Spleen (tissue), 7 donors: ENCODE data around the gene GPR3.
"Not testable (repeated sequence)": the region's sequence is repeated elsewhere in the genome, so short reads cannot be mapped to it uniquely, and the experiment has no call there.

Experiments
- POLR2A ChIP-seq, 3 donors: fragments of 450-650 bp; IDR thresholded peaks; one replicate each; pipeline ENCODE4 v1.5.1; 2017; ENCODE audit warnings: antibody characterized with exemption in 3 of 3, mild to moderate bottlenecking in 1 of 3
- POLR2AphosphoS5 ChIP-seq, 3 donors: sonication (generic); formaldehyde crosslinking; IDR thresholded peaks; one replicate each; pipeline ENCODE4 v1.5.1; 2017; ENCODE audit warnings: antibody characterized with exemption in 3 of 3
- TF ChIP-seq, protein P1 (sequence below), 11 experiments: fragments of 200-600 bp in 7 of 11; fragments of 450-650 bp in 4 of 11; sonication (generic) in 4 of 11; IDR thresholded peaks in 8 of 11; conservative IDR thresholded peaks in 3 of 11; 1 replicate in 7 of 11; 2 replicates in 4 of 11; pipeline versions ENCODE4 v1.4.0 to v1.8.0; 2016 to 2021; ENCODE audit warnings: antibody characterized with exemption in 11 of 11, inconsistent platforms in 4 of 11, mild to moderate bottlenecking in 1 of 11
- donor health status: DM: no; HTN: no; CAD: no; lungs with moderate emphysema.
- donor health status: DM: no; HTN: no; CAD: no.
- donor health status: DM: no; HTN: no; CAD: no.

DNA sequence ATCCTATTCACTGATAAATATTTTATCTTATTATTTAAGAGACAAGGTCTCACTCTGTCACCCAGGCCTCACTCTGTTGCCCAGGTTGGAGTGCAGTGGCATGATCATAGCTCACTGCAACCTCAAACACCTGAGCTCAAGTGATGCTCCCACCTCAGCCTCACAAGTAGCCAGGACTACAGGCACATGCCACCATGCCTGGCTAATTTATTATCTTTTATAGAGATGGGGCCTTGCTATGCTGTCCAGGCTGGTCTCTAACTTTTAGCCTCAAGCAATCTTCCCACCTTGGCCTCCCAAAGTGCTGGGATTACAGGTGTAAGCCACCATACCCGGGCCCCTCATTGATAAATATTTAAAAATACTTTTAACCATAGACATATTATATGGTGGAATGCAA, 40.3 kb downstream of the GPR3 start:
- TF ChIP-seq POLR2A, POLR2AphosphoS5 (IDR thresholded peaks at IDR 0.05): not testable (repeated sequence)
- TF ChIP-seq, protein P1, sequence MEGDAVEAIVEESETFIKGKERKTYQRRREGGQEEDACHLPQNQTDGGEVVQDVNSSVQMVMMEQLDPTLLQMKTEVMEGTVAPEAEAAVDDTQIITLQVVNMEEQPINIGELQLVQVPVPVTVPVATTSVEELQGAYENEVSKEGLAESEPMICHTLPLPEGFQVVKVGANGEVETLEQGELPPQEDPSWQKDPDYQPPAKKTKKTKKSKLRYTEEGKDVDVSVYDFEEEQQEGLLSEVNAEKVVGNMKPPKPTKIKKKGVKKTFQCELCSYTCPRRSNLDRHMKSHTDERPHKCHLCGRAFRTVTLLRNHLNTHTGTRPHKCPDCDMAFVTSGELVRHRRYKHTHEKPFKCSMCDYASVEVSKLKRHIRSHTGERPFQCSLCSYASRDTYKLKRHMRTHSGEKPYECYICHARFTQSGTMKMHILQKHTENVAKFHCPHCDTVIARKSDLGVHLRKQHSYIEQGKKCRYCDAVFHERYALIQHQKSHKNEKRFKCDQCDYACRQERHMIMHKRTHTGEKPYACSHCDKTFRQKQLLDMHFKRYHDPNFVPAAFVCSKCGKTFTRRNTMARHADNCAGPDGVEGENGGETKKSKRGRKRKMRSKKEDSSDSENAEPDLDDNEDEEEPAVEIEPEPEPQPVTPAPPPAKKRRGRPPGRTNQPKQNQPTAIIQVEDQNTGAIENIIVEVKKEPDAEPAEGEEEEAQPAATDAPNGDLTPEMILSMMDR (IDR thresholded peaks at IDR 0.05 in 8 of 11, conservative IDR thresholded peaks at IDR 0.05 in 3 of 11), result not testable (repeated sequence)
